ENCODE measurements around the gene PROZ. TPM values are rescaled to one million over a fixed set of nuclear protein-coding genes. Genes with fewer than 3 reads are reported as not detected.

The PROZ gene
- total and polyA plus RNA-seq, 2 experiments from 2014 or later: not detected

DNA sequence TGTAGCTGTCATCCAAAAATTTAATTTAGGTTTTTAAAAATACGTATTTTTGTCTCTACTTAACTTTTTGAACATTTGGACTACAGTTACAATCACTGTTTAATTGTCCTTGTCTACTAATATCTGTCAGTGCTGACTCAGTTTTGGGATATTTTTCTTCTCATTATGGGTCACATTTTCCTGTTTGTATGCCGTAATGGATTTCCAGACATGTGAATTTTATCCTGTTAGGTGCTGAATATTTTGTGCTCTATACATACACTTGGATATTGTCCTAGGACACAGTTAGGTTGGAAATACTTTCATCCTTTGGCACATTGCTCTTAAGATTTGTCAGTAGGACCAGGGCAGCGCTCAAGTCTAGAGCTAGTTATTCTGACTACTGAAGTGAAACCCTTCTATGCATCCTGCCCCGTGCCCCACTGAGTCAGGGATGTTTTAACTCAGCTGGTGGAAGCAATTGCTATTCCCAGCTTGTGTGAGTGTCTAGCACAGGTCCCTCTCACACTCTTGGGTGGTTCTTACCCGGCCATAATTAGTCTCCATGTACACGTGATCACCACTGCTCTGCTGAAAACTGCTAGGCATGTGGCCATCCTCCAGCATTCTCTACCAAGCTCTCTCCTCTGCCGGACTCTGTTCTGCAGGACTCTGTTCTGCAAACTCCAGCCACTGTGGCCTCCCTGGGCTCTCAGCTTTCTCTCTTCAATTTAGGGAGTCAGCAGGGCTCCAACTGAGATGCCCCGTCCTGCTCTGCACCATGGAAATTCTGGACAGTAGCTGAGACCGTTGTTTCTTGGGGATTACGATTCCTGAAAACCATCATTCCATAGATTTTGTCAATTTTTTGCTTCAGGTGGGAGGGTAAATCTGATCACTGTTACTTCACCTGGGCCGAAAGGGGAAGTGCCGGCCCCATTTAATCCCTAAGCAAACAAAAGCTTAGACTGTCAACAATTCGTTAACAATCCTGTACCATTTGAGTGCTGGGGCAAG lies 11.1 kb downstream of the PROZ start:
- Histone ChIP-seq H3K27ac (no peak overlapping the region), H3K79me2 (ENCODE audit: insufficient read depth) (no peaks in the 10 kb centered on the region), H3K9me2 (ENCODE audit: insufficient read depth) (no peaks in the 10 kb centered on the region), H2AFZ (no peak overlapping the region), H3K4me1 (ENCODE audit: insufficient read depth) (no peaks in the 10 kb centered on the region), H3K9ac (no peak overlapping the region), H3K36me3 (ENCODE audit: low read depth) (peaks cover 8% of the 10 kb centered on the region; the same call in 1 of the 2 replicates), H3K4me2 (ENCODE audit: unreplicated experiment) (no peak overlapping the region), H3K4me3 (no peak overlapping the region), H3F3A (ENCODE audit: insufficient read depth) (no peaks in the 10 kb centered on the region), H3K9me3 (ENCODE audit: low read depth) (no peaks in the 10 kb centered on the region), H4K20me1 (ENCODE audit: insufficient read depth) (no peaks in the 10 kb centered on the region), H3K27me3 (replicated peaks; ENCODE audit: insufficient read depth) (no peaks in the 10 kb centered on the region)
- TF ChIP-seq EZH2phosphoT487 (IDR thresholded peaks at IDR 0.05; ENCODE audit: insufficient read depth, low read depth) (no peak), EZH2 (IDR thresholded peaks at IDR 0.05; ENCODE audit: insufficient read depth, poor library complexity, severe bottlenecking) (no peak)
- in situ Hi-C loops (cut with MboI): no loop called here
- 97% methylated on average over 13 of the region's 13 CpGs for WGBS, 2 experiments (ENCODE audit: low coverage in 1 of 2, low lambda C conversion rate in 2 of 2, missing lambda C conversion rate in 2 of 2)
- no peak for DNase-seq

DNA sequence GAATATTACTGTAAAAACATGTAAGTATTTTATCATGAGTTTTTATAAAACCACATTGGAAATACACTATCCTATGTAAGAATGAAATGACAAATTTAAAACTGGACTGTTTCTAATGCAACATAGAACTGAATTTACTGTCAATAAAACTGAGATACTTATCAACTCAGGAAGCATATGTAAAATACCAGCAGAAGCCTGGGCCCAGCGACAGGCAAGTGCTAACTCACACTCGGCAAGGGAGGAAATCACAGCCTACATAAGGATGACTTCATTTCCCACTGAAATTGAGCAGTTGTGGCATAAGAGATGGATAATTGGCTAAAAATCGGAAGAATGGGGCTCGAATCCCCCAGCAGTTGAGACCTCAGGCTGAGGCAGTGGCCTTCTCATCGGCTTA lies 12.1 kb downstream of the PROZ start:
- Histone ChIP-seq H2AFZ (no peak overlapping the region), H3K4me3 (no peak overlapping the region), H3K27ac (no peak overlapping the region), H3F3A (ENCODE audit: insufficient read depth) (no peaks in the 10 kb centered on the region), H3K27me3 (replicated peaks; ENCODE audit: insufficient read depth) (no peaks in the 10 kb centered on the region), H3K4me2 (ENCODE audit: unreplicated experiment) (no peak overlapping the region), H3K36me3 (ENCODE audit: low read depth) (peaks cover 8% of the 10 kb centered on the region; the same call in 1 of the 2 replicates), H3K9me2 (ENCODE audit: insufficient read depth) (no peaks in the 10 kb centered on the region), H3K79me2 (ENCODE audit: insufficient read depth) (no peaks in the 10 kb centered on the region), H4K20me1 (ENCODE audit: insufficient read depth) (no peaks in the 10 kb centered on the region), H3K4me1 (ENCODE audit: insufficient read depth) (no peaks in the 10 kb centered on the region), H3K9ac (no peak overlapping the region), H3K9me3 (ENCODE audit: low read depth) (no peaks in the 10 kb centered on the region)
- no peak for DNase-seq
- in situ Hi-C loops (cut with MboI): no loop called here
- TF ChIP-seq EZH2 (IDR thresholded peaks at IDR 0.05; ENCODE audit: insufficient read depth, poor library complexity, severe bottlenecking): no peak
- TF ChIP-seq EZH2phosphoT487 (IDR thresholded peaks at IDR 0.05; ENCODE audit: insufficient read depth, low read depth): no peak
- WGBS, 2 experiments (ENCODE audit: low coverage in 1 of 2, low lambda C conversion rate in 2 of 2, missing lambda C conversion rate in 2 of 2): 95 to 97% methylated on average over 5 of the region's 5 CpGs

DNA sequence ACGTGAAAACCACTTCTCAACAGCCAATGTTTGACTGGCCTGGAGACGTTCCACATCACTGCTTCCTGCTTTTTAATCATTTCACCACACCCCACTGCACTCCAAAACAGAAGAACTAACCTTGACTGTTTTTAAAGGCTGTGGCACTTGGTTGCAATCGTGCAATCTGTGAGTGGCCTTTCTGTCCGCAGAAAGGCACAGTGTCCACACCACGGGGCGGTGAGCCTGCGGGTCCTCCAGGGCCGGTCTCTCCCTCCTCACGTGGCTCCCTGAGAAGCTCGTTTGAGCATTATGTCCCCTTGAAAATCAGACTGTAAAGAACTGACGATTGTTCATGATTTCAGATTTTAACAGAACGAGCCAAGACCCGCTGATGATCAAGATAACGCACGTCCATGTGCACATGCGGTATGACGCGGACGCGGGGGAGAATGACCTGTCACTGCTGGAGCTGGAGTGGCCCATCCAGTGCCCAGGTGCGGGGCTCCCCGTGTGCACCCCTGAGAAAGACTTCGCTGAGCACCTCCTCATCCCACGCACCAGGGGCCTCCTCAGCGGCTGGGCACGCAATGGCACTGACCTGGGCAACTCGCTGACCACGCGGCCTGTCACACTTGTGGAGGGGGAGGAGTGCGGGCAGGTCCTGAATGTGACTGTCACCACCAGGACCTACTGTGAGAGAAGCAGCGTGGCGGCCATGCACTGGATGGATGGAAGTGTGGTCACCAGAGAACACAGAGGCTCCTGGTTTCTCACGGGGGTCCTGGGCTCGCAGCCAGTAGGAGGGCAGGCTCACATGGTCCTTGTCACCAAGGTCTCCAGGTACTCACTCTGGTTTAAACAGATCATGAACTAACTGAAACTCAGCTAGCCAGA lies 13.0 kb downstream of the PROZ start:
- no peaks in the 10 kb centered on the region for H3K4me1 ChIP-seq (ENCODE audit: insufficient read depth)
- TF ChIP-seq EZH2phosphoT487 (IDR thresholded peaks at IDR 0.05; ENCODE audit: insufficient read depth, low read depth) (no peak), EZH2 (IDR thresholded peaks at IDR 0.05; ENCODE audit: insufficient read depth, poor library complexity, severe bottlenecking) (no peak)
- no peaks in the 10 kb centered on the region for H3F3A ChIP-seq (ENCODE audit: insufficient read depth)
- no peaks in the 10 kb centered on the region for H3K79me2 ChIP-seq (ENCODE audit: insufficient read depth)
- WGBS, 2 experiments (ENCODE audit: low coverage in 1 of 2, low lambda C conversion rate in 2 of 2, missing lambda C conversion rate in 2 of 2): 91 to 93% methylated on average over 34 of the region's 34 CpGs
- H4K20me1 ChIP-seq (ENCODE audit: insufficient read depth): no peaks in the 10 kb centered on the region
- no peak overlapping the region for H3K4me3 ChIP-seq
- H3K36me3 ChIP-seq (ENCODE audit: low read depth): peaks cover 15% of the 10 kb centered on the region
- no peak overlapping the region for H3K27ac ChIP-seq
- H3K9ac ChIP-seq: no peak overlapping the region
- in situ Hi-C loops (cut with MboI): no loop called here
- no peaks in the 10 kb centered on the region for H3K9me3 ChIP-seq (ENCODE audit: low read depth)
- no peak overlapping the region for H3K4me2 ChIP-seq (ENCODE audit: unreplicated experiment)
- no peak overlapping the region for H2AFZ ChIP-seq
- no peak for DNase-seq
- no peaks in the 10 kb centered on the region for H3K9me2 ChIP-seq (ENCODE audit: insufficient read depth)
- H3K27me3 ChIP-seq (replicated peaks; ENCODE audit: insufficient read depth): no peaks in the 10 kb centered on the region

DNA sequence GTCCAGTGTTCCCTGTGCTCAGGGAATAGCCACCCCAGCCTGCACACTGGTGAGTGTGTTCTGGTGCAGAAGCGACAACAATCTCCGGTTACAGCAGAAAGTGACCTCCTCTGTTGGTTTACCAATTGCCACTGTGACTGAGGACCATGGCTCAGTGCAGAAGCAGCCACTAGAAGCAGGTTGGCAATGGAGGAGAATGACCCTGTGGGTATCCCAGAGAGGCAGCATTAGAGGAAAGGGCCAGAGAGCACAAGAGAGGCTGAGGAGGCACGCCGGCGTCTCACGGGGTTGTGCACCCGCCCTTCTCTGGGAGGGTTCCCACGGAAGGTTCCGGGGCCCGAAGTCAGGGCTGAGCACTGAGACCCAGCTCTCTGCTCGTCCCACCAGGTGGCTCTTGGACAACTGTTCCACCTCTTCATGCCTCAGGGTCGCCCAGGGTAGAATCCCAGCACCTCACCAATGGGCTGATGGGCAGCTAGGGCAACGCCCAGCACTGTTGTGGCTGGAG lies 14.0 kb downstream of the PROZ start:
- H3K36me3 ChIP-seq (ENCODE audit: low read depth): peaks cover 23% of the 10 kb centered on the region
- WGBS, 2 experiments (ENCODE audit: low coverage in 1 of 2, low lambda C conversion rate in 2 of 2, missing lambda C conversion rate in 2 of 2): 84 to 89% methylated on average over 13 of the region's 13 CpGs

More for the DNA sequence above, 14.0 kb downstream of the PROZ start:
- no peak overlapping the region for H3K9ac ChIP-seq
- TF ChIP-seq EZH2 (IDR thresholded peaks at IDR 0.05; ENCODE audit: insufficient read depth, poor library complexity, severe bottlenecking) (no peak), EZH2phosphoT487 (IDR thresholded peaks at IDR 0.05; ENCODE audit: insufficient read depth, low read depth) (no peak)
- H3F3A ChIP-seq (ENCODE audit: insufficient read depth): no peaks in the 10 kb centered on the region
- peaks cover 4% of the 10 kb centered on the region; the same call in 1 of the 2 replicates for H3K4me1 ChIP-seq (ENCODE audit: insufficient read depth)
- H3K27ac ChIP-seq: no peak overlapping the region
- no peaks in the 10 kb centered on the region for H3K9me3 ChIP-seq (ENCODE audit: low read depth)
- DNase-seq: no peak
- no peak overlapping the region for H3K4me2 ChIP-seq (ENCODE audit: unreplicated experiment)
- no peak overlapping the region for H2AFZ ChIP-seq
- H4K20me1 ChIP-seq (ENCODE audit: insufficient read depth): no peaks in the 10 kb centered on the region
- no peaks in the 10 kb centered on the region for H3K27me3 ChIP-seq (replicated peaks; ENCODE audit: insufficient read depth)
- no peaks in the 10 kb centered on the region for H3K79me2 ChIP-seq (ENCODE audit: insufficient read depth)
- in situ Hi-C loops (cut with MboI): no loop called here
- H3K4me3 ChIP-seq: no peak overlapping the region
- H3K9me2 ChIP-seq (ENCODE audit: insufficient read depth): no peaks in the 10 kb centered on the region
